NCI-H1105 treated with DMSO at 0.1 percent for 48 hours (cell line): ENCODE data around the gene KCNH3.

Experiments
- DNase-seq: peaks from one replicate; lab custom pipeline; 2025; lab: John Stamatoyannopoulos, UW

Gene KCNH3

DNA sequence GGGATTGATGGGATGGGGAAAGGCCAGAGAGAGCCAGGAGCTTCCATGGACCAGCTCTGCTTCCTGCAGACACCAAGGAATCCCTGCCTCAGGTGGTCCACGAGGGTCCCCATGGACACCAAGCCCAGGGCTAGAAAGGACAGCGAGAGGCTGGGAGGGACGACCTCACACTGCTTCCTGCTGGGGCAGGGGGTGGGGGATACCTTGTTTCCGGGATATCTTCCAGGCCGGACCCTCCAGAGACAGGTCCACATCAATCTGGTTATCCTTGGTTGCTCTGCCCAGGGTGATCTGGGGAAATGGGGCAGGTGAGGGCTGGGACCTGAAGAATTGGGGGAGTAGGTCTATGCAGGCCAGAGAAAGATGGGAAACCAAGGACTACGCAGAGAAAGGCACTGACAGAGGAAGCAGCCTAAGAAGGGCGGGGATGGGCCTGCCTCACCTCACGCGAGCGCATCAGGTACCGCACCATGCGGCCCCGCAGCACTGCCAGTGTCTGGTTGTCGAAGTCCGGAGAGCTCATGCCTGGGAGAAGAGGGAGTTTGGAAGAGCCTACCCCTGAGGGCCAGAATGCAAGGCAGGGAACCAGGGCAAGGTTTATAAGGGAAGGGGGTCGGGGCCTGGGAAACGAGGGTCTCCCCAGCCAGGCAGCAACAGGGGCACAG, 20.3 kb downstream of the KCNH3 start:
- no peak for DNase-seq

DNA sequence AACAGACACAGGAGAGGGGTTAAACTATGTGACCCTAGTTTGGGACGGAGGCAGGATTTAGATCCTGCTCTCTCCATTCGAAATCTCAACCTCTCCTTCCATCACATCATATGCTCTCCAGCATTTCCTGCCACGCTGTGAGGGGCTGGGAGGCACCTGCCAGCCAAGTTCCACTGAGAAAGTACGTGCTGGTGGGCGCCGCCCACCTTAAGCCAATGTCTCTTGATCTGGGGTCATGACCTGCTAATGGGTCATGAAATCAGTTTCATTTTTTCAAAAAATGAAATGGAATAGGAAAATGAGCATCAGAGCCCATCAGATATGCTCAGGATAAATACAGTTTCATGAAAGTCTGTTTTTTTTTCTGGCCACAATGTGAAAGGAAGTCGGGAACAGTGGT, 21.9 kb downstream of the KCNH3 start:
- no peak for DNase-seq

DNA sequence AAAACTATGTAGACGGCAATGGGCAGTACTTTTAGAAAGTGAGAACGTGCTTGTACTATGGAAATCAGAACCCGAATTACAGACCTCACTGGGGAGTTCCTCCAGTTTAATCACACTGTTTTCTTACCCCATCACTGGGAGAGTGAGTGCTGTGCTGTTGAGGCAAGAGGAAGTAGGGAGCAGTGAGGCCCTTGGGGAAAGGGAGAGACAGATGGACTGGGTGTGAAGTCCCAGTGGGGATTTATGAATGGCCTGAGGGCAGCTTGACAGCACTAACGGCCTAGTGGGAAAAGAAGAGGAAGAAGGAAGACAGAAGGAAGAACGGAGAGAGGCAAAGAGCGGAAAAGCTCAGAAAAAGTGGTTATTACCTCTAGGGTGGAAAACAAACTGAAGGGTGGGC, 23.4 kb downstream of the KCNH3 start:
- DNase-seq: no peak

DNA sequence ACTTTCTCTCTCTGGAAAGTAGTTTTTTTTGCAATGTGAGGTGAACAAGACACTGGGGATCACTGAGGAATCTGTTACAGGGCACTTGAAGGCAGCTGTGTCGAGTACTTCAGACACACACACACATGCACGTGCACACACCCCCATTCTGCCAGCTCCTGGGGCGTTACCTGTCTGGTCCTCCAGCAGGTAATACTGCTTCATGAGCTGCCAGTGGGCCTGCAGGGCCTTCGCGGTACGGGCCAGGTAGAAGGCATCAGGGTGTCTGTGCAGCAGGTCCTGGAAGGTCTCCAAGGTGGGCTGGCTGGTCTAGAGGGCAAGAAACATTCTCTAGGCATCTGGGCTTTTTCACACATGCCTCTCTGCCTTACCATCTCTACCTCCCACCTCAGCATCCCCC, 24.0 kb downstream of the KCNH3 start:
- DNase-seq: no peak

DNA sequence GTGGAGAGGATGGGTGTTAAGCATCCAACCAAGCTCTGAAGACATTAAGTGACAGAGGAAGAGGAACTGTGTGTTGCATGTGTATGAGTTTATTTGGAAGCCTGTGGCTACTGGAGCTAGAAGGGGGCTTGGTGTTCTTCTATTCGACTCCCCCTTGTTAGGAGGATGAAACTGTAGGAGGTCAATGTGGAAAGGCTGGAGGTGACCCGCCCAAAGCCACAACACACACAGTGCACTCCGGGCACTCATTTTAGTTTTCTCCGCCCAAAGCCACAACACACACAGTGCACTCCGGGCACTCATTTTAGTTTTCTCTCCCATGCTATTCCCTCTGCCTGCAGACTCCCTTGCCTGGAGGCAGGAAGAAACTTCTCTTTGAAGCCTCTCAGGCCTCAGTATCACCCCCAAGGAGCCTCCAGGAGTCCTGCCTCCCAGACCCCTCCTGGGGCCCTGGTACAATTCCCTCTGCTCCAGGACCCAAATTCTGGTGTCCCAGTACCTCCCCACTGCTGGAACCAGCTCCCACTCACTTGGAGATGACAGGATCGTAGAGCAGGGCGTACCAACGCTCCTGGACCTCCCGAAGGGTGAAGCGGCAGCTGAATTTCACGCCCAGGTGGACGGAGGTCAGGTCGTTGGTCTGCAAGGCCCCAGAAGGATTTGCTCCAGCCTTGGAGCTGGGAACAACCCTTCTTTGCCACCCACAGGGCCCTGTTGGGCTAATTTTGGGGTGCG, 25.3 kb downstream of the KCNH3 start:
- no peak for DNase-seq

DNA sequence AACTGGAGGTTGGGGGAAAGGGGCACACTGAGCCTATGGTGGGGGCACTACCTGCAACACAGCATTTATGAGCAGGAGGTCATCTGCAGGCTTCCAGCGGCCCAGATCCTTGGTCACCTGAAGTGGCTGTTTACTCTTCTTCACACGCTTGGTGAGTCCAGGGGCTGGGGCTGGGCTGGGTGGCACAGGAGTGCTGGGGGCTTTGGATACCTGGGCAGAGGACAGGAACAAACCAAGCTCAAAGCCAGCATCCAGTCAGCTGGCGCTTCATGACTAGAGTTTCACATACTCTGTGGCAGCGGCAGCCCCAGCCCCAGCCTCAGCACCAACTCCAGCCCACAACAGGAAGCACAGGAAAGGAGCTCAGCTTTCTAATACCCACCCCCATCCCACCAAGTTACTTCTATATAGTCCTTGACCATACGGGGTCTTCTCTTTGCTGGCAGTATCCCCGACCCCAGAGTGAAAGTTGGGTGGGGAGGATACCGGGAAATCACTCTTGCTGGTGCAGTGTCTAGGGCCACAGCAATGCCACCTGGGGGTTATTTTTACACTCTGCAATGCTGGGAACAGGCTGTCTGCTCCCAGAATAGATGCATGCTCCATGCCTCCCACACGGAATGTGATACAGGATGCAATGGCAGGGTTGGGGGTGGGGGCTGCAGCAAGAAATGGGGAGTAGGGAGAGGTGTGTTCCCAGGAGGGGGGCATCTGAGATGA, 26.0 kb downstream of the KCNH3 start:
- DNase-seq: no peak

DNA sequence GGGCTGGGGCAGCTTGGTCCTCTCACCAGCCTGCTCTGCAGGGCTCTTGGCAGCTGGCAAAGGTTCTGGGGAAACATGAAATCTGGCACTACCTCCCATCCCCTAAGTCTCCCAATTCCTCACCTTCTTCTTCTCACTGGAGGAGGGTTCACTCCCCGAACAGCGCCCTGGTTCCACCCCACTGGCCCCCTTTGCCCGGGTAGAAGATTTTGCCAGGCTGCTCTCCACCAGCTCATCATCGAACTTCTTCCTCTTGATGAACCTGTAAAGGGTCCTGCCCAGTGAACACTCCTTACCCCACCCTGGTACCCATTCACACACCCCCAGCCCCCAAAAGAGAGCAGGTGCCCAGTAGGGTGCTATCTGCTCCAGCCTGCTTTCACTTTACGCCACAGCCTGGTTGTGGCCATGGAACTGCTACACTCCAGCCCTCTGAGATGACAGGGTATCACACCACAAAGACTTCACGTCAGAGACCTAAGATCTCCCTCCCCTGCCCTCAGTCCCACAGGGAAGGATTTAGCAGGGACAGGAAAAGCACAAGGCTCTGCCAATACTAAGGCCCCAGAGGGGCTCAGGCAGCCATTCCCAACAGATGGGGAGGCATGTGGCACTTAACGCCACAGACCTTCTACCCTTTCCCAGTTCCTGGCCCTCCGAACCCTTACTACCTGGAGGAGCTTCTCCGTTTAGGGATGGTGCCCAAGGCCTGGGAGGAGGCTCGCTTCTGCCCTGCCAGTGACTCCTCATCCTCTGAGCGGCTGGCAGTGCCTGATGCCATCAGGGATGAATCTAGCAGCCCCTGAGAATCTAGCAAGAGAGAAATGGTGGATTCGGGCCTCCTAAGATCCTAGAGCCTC, 26.8 kb downstream of the KCNH3 start:
- DNase-seq: no peak

DNA sequence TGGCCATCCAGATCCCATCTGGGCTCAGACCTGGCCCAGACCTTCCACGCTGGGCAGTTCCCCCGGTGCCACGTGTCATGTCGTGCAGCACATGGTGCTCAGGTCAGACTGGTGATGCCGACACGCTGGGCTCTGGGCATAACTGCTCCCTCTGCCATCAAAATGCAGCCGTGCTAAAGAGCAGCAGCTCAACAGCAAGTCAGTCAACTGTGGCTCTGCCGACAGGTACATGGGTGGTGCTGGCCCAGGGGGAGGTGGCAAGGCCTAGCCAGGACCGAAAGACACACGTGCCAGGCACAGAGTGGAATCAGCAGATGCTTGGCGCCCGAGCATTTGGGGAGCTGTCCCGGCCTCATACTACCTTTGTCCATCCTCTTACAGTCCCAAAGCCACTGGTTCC, 27.5 kb downstream of the KCNH3 start:
- DNase-seq: no peak

DNA sequence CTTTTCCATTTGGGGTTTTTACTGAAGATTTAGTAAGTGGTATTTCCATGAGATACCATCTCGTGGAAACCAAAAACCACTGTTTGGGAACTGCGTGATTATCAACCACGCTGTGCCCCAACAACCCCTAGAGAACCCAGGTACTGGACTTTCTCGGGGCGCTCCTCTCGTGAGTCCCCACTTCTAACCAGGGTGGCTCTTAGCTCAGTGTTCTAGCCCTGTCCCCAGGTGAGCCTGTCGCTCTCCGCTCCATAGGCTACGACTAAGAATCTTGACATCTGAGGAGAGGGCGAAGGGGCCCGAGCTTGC, 28.4 kb downstream of the KCNH3 start:
- DNase-seq: no peak

DNA sequence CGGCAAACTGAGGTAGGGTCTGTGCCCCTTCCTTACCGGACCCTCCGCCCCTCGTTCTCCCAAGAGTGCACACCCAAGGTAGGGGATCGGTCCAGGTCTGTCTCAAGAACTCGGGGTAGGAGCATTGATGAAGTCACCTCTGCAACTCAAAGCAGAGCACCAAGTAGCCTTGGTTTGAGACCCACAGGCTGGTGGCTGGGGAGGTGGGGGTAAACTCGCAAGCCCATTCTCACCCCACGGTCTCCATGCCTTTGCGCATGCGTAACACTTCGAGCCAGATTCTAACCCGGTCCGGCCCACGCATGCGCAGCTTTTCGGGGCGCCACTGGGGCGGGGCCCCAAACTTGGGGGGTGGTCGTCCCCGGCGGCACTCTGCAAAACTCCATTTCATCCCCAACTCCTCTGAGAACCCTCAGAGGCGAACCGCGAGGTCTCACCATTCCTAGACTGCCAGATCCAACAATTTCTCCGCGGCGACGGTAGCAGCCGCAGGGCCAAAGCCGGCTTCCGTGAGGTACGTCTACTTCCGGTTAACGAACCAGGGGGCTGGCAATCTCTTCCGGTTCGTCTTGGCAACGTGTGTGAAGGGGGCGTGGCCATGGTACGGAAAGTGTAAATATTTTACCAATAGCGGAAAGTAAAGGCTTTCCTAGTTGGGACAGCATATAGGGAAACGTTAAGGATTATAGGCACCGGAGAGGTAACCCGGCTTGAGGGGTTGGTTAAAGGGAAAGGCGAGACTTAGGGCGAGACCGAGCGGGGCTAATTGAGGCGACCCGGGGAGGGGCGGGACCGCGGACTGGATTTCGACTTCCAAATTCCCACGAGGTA, 29.0 kb downstream of the KCNH3 start, which contains the start of gene MCRS1:
Gene MCRS1, minus strand, starts transcription at position 532 of the 831 bp plus-strand sequence. CDS start 1,411 bp downstream, outside the sequence.
- peak; percentile 71 for DNase-seq

DNA sequence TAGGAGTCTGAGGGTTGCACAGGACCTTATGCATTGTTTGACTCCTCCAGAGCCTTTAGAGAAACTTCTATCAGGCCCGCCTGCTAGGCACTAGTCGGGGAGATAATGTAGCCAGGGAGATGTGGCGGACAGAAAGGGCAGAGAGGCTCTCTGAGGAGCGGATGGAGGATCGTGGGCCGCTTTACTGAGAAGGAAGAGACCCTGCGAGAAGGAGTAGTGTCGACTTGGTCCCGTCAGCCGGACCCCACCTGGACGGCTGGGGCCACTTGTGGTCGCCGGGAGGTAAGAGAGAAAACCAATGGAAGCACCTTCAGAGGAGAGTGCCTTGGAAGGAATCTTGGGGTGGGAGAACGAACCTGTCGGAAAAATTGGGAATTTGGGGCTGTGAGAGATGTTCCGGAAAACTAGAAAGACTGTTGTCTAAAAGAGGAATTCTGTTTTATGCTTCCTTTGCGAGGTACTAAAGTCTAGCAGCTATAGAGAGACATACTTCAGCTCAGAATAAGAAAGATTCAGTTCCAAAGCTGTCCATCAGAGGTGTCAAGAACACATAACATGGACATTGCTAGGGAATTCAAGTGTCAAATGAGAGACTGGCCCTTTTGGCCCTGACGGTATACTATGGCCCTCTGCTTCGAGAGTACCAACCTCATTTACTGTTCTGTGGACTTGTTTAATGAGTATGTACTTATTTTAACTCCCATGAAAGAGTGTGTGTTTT, 29.8 kb downstream of the KCNH3 start:
- DNase-seq: no peak

DNA sequence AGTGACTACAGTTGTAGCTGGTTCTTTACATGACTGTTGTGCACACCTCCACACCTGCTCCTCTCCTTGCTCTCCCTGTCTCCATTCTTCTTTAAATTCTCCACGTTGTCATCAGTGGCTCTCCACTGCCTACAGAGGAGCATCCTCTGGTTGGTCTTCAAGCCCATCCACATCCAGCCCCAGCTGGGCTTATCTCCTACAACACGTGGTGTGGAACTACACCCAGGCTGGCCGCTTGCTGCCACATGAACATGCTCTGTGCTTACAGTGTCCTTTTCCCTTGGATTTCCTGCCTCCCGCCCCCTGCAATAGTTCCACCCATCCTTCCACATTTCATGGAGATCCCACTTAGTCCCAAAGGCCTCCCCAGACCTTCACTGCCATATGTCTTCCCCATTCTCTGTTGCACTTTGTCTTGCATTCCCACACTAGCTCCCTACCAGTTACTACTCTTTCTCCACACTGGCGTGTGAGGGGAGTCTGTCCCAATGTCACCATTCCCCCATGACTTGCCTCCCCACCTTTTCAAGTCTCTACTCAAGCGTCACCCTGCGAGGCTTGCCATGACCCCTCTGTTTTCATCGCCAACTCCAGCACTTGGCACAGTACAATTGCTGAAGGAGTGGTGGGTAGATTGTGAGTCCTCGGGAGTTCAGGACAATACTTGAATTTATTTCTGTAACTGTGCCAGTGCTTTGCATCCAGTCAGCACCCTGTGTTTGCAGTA, 38.9 kb downstream of the KCNH3 start:
- no peak for DNase-seq

DNA sequence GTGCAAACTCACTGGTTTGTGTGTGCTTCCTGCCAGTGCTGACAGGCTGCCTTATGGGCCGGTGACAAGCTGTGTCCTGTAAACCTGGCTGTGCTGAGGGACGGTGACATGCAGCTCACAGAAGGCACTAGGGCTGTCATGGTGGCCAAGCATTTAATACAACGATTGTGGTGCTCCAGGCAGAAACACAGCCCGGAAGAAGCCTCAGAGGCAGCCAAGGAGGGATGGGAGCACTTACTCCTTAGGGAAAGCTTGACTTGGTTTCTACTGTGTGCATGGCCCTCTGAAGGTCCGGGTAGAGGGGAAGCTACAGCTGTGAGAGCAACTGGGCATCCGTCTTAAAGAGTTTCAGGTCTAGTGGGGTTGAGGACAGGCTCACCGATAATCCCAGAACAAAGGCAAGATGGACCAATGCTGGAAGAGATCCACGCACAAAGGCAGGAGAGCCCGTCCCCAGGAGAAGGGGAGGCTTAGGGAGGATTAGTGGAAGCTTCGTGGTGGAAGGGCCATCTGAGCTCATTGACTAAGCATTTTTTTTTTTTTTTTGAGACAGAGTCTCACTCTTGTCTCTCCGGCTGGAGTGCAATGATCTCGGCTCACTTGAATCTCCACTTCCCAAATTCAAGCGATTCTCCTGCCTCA, 39.8 kb downstream of the KCNH3 start:
- no peak for DNase-seq

DNA sequence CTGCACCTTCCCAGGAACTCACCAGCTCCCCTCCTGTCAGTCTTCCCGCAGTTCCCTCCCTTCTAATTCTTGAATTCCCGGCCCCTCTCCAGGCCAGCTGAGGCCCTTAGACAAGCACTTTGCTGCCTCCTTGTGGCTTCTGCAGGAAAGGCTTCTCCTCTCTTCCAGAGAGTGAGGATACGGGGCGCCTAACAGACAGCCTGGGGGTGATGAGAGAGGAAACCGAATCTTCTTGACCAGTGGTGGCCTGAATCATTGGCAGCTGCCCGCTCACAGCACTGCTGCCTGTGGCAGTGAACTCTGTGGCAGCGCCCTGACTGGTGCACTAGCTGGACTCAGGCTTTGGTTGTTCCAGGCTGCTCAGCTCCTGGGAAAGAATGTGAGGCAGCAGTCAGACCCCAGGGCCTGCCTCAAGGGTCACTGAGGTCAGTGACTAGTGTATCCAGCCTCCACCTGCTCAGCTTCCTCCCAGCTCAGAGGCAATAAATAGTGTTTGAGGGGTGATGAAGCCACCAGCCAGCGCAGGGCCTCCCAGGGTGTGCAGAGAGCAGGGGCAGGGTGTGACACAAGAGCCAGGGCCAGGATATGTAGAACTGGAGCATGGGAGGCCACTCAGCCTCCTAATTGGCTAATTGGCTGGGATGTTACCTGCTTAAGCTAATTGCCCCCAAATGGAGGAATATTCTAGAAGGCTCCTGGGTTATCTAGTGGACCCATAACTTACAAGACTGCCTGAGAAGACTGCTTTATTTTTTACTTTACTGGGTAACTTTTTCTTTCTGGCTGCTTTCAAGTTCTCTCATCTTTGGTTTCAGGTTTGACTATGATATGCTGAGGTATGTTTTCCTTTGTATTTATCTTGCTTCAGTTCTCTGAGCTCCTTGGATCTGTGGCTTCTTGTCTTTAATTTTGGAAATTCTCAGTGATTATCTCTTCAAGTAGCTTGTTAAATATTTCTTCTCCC, 42.0 kb downstream of the KCNH3 start:
- DNase-seq: peak; percentile 62

DNA sequence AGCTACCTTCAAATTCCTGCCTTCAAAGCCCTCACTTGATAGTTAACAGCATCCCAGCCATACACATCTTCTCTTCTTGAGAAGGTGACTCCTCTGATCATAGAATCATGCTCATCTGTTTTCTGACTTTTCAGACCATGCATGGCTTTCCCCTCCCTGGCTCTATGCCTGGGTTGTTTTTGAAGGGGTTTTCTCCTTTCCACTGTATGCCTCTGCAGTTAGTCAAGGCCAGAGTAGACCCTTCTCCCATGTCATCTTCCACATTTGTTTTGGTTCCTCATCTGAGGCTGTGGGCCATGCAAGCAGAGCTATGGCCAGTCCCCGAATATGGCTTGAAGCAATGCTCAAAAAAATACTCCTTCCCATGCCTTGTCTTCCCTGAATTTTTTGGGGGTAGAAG, 43.4 kb downstream of the KCNH3 start:
- DNase-seq: no peak

DNA sequence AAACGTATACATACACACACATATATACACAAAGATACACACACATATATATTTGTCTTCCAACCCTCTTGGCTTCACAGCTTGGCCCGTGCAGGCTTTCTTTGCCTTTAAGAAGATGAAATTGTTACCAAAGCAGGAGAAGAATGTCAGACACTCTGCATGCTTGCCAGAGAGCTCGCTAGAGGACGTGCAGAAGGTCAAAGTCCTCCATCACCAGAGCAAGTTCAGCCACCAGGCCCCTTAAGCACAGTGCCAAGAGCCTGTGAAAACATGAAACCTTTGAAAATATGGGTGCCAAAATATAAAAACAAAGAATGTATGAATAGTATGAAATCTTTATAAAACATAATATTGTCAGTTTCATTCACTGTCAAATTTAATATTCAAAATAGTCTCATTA, 44.0 kb downstream of the KCNH3 start:
- no peak for DNase-seq

DNA sequence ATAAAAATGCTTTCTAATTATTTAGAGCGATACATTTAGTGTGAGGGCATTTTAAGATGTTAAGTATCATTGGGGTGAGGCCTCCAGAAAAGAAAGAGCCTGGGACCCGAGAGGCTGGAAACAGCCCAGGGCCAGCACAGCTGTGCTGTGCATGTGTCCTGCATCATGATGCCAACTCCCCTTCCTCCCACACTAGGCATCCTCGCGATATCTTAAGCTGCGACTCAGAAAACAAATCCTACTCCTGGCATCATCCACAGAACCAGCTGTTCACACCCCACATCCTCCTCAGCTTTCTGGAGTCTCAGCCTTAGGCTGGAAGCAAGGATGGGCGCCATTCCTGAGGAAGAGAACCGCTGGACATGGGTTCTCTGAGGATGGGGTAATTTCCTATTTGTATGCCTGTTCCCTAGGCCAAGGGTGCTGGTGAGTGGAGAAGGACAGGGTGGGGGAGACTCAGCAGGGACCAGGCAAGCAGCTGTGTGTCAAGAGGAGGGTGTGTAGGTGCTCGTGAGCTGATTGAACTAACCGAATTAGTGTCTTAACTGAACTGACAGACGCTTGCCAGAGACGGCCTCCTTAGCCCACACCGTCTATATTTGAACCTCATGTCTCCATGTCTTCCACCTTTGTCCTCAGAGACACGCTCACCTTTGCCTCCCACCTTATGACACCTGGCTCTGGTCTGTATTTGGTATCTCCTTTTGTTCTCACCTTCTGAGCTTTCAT, 44.7 kb downstream of the KCNH3 start:
- DNase-seq: no peak

DNA sequence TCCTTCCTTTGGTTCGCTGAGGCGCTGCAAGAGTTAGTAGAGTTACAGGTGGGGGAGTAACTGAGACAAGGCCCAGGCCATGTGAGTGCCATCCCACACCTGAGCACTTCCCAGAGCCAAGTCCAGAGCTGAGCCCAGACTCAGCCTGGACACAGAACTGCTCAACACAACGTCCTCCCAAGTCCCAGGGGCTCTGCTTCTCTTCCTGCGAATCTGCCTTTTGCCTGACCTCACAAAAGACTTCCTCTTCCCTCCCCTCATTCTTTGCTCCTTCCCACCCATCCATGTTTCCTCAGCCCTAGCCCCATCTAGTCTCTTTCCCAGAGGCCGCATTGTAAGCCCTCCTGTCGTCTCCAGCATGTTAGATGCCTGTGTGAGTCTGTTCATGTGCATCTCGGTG, 45.8 kb downstream of the KCNH3 start:
- no peak for DNase-seq
